GM23248 (cell line): ENCODE data around the gene SND1. TPM values are rescaled to one million over a fixed set of nuclear protein-coding genes. Genes with fewer than 3 reads are reported as not detected.

Experiments
- DNase-seq: peaks from one replicate; pipeline ENCODE4 v3.0.0-alpha.2; 2015
- H2AFZ ChIP-seq: fragments of 200-600 bp; sonication (generic); 2 replicates; pipeline ENCODE4 v1.6.1; 2016; ENCODE audit warnings: antibody characterized with exemption
- H3F3A ChIP-seq: fragments of 200-600 bp; sonication (generic); 2 replicates; pipeline ENCODE4 v1.6.1; 2016; ENCODE audit warnings: mild to moderate bottlenecking, antibody characterized with exemption, mixed run types; ENCODE audit not compliant: insufficient read depth
- H3K27ac ChIP-seq: fragments of 200-600 bp; sonication (generic); 2 replicates; pipeline ENCODE4 v1.5.1; 2016; ENCODE audit warnings: mild to moderate bottlenecking
- H3K27me3 ChIP-seq: fragments of 200-600 bp; sonication (generic); replicated peaks from 2 replicates; pipeline ENCODE4 v1.6.1; 2016; ENCODE audit warnings: mild to moderate bottlenecking; ENCODE audit not compliant: insufficient read depth
- H3K36me3 ChIP-seq: fragments of 200-600 bp; sonication (generic); 2 replicates; pipeline ENCODE4 v1.6.1; 2016; ENCODE audit warnings: low read depth, mild to moderate bottlenecking
- H3K4me1 ChIP-seq: fragments of 200-600 bp; sonication (generic); 2 replicates; pipeline ENCODE4 v1.6.1; 2016; ENCODE audit warnings: mild to moderate bottlenecking; ENCODE audit not compliant: insufficient read depth
- H3K4me2 ChIP-seq: fragments of 200-600 bp; sonication (generic); one replicate; pipeline ENCODE4 v1.6.1; 2016; ENCODE audit warnings: mild to moderate bottlenecking; ENCODE audit not compliant: unreplicated experiment
- H3K4me3 ChIP-seq: fragments of 200-600 bp; sonication (generic); 2 replicates; pipeline ENCODE4 v1.5.1; 2016; ENCODE audit warnings: mild to moderate bottlenecking
- H3K79me2 ChIP-seq: fragments of 200-600 bp; sonication (generic); 2 replicates; pipeline ENCODE4 v1.6.1; 2016; ENCODE audit warnings: mild to moderate bottlenecking; ENCODE audit not compliant: insufficient read depth
- H3K9ac ChIP-seq: fragments of 200-600 bp; sonication (generic); 2 replicates; pipeline ENCODE4 v1.6.1; 2016; ENCODE audit warnings: mild to moderate bottlenecking
- H3K9me2 ChIP-seq: fragments of 200-600 bp; sonication (generic); 2 replicates; pipeline ENCODE4 v1.6.1; 2016; ENCODE audit warnings: mixed run types, mild to moderate bottlenecking, moderate library complexity; ENCODE audit not compliant: insufficient read depth
- H3K9me3 ChIP-seq: fragments of 200-600 bp; sonication (generic); one replicate; pipeline ENCODE4 v1.6.1; 2017; ENCODE audit warnings: low read depth
- H4K20me1 ChIP-seq: fragments of 200-600 bp; sonication (generic); 2 replicates; pipeline ENCODE4 v1.6.0; 2016; ENCODE audit not compliant: insufficient read depth
- EZH2 ChIP-seq: fragments of 200-600 bp; sonication (generic); IDR thresholded peaks from 2 replicates; pipeline ENCODE4 v1.6.1; 2018; ENCODE audit warnings: antibody characterized with exemption, mild to moderate bottlenecking; ENCODE audit not compliant: insufficient read depth, poor library complexity, severe bottlenecking
- EZH2phosphoT487 ChIP-seq: fragments of 200-600 bp; sonication (generic); IDR thresholded peaks from 2 replicates; pipeline ENCODE4 v1.6.1; 2018; ENCODE audit warnings: antibody characterized with exemption, moderate library complexity, mild to moderate bottlenecking, low read depth; ENCODE audit not compliant: insufficient read depth
- WGBS, 2 experiments: methylation state at CpG; one replicate each; pipeline ENCODE4 v1.1.6; 2015 to 2017; ENCODE audit warnings: low lambda C conversion rate in 2 of 2, low coverage in 1 of 2; ENCODE audit errors: missing lambda C conversion rate in 2 of 2; 5-methylcytosine and 5-hydroxymethylcytosine counted together
- in situ Hi-C: fragments of 300-500 bp; cut with MboI; formaldehyde crosslinking; loops from 2 replicates; pipeline ENCODE4 v1.15.0; 2020
- polyA plus RNA-seq: library from polyadenylated mRNA; unstranded; fragments of >200 nt; fragmentation: Nextera tagmentation; extraction: Ambion mirVana; gene quantifications from 2 replicates; pipeline ENCODE4 v1.2.1, GENCODE V29; 2016
- total RNA-seq: library from RNA; depleted of rRNA; stranded (reverse); fragments of >200 nt; shearing (Covaris generic); gene quantifications from 2 replicates; pipeline ENCODE4 v1.2.3, GENCODE V29; 2014

SND1 gene
- total and polyA plus RNA-seq, 2 experiments from 2014 or later = 128 to 184 TPM

DNA sequence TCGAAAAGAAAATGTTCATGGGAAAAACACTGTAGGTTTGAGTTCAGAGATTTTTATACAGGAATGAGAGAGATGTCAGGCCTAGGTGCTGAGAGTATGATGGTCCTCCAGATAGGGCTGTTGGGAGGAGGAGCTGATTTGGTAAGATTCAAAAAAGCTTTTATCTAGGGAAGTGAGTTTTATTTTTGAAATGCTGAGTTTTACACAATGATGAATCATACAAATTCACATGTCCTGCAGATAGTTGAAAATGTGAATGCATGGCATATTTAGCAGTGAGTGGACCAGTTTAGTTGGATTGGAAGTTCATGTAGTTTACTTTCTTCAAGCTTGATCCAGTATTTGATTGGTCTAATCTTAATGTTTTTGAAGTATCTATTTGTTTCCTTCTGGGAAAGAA, 224.4 kb downstream of the SND1 start:
- Histone ChIP-seq H3K79me2 (peaks cover 90% of the 10 kb centered on the region), H3K27me3 (no peaks in the 10 kb centered on the region), H3K9ac (0 out of 2 replicates have a peak overlapping the region, but pooled peaks have one; percentile 12), H3K27ac (peak overlapping the region; percentile 71), H3K4me2 (peak overlapping the region; percentile 49), H3K4me3 (no peak overlapping the region), H3K36me3 (no peaks in the 10 kb centered on the region), H3K4me1 (peaks cover 36% of the 10 kb centered on the region), H3K9me3 (no peaks in the 10 kb centered on the region), H4K20me1 (no peaks in the 10 kb centered on the region), H2AFZ (no peak overlapping the region), H3K9me2 (no peaks in the 10 kb centered on the region), H3F3A (peaks cover 41% of the 10 kb centered on the region)
- no peak for TF ChIP-seq EZH2phosphoT487
- TF ChIP-seq EZH2 = no peak
- DNase-seq = peak; percentile 80
- in situ Hi-C loops = no loop called here
- WGBS, 2 experiments = 42 to 56% methylated on average over 1 of the region's 1 CpG

DNA sequence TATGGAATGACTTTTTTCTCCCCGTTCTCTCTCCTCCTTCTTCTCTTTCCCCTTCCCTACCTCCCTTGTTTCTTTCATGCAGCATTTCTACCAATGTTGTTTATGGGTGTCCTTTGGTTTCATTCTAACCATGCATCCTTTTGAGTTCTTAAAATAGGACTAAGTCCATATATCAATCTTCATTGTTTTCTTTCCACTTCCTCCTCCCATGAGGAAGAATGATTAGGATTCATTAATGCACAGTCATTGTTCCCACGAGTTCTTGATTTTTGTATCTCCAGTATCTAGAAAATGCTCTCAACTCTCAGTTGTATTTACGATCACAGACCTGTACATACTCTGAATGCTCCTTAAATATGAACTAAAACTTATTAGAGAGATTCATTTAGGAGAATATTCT, 226.0 kb downstream of the SND1 start:
- Histone ChIP-seq H3K27me3 (no peaks in the 10 kb centered on the region), H3F3A (peaks cover 41% of the 10 kb centered on the region), H3K9me3 (no peaks in the 10 kb centered on the region), H3K4me3 (no peak overlapping the region), H3K79me2 (peaks cover 88% of the 10 kb centered on the region), H3K4me2 (no peak overlapping the region), H3K9ac (no peak overlapping the region), H3K27ac (no peak overlapping the region), H3K4me1 (peaks cover 36% of the 10 kb centered on the region), H2AFZ (no peak overlapping the region), H3K36me3 (no peaks in the 10 kb centered on the region), H3K9me2 (no peaks in the 10 kb centered on the region), H4K20me1 (no peaks in the 10 kb centered on the region)
- no peak for DNase-seq
- no peak for TF ChIP-seq EZH2
- TF ChIP-seq EZH2phosphoT487 = no peak
- WGBS, 2 experiments = 93 to 95% methylated on average over 3 of the region's 3 CpGs
- in situ Hi-C loops = no loop called here

DNA sequence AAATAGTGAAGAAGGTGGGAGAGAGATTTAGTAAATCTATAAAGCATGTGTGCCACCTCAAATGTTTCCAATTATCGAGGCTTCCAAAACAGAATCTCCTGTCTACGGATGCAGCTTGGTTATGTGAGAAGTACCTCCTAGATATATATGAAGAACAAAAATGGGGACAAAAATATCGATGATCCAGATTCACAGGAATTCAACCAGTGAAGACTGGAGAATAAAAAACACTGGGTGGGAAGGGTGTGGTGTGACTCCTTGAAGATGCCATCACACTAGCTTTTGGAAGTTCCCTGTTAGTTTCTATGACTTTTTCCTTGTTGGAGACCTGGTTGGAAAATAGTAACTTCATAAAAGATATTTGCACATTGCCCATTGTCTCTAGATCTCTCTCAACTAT, 226.8 kb downstream of the SND1 start:
- H3K27ac ChIP-seq = no peak overlapping the region
- no peaks in the 10 kb centered on the region for H3K9me3 ChIP-seq
- in situ Hi-C loops = no loop called here
- no peaks in the 10 kb centered on the region for H3K36me3 ChIP-seq
- H3K9me2 ChIP-seq = no peaks in the 10 kb centered on the region
- H3F3A ChIP-seq = peaks cover 41% of the 10 kb centered on the region
- no peak for DNase-seq
- peaks cover 88% of the 10 kb centered on the region for H3K79me2 ChIP-seq
- peaks cover 36% of the 10 kb centered on the region for H3K4me1 ChIP-seq
- no peak for TF ChIP-seq EZH2phosphoT487
- TF ChIP-seq EZH2 = no peak
- no peak overlapping the region for H2AFZ ChIP-seq
- no peak overlapping the region for H3K9ac ChIP-seq
- H3K4me2 ChIP-seq = no peak overlapping the region
- no peak overlapping the region for H3K4me3 ChIP-seq
- 81 to 88% methylated on average over 3 of the region's 3 CpGs for WGBS, 2 experiments
- H4K20me1 ChIP-seq = no peaks in the 10 kb centered on the region
- no peaks in the 10 kb centered on the region for H3K27me3 ChIP-seq

DNA sequence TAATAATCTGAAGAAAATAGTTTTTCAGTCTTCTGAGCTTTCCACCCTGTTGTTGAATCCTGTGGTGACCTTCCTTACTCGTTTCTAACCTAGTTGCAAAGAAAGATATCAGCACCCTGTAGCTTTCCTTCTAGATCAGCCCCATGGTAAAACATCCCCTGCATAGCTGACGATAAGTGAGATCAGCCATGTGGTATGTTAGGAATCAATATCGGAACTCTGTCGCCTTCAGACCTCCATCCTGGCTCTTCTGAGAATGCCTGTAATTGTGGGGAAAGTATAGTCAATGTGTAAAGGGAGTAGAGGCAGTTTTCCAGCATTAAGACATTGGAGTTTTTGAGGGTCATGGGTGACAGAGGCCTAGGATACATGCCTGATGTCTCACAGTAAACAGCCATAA, 227.4 kb downstream of the SND1 start:
- H3K4me2 ChIP-seq = no peak overlapping the region
- peaks cover 35% of the 10 kb centered on the region for H3F3A ChIP-seq
- no peaks in the 10 kb centered on the region for H3K9me3 ChIP-seq
- no peaks in the 10 kb centered on the region for H4K20me1 ChIP-seq
- peaks cover 35% of the 10 kb centered on the region for H3K4me1 ChIP-seq
- H3K27ac ChIP-seq = no peak overlapping the region
- H2AFZ ChIP-seq = no peak overlapping the region
- DNase-seq = no peak
- H3K27me3 ChIP-seq = no peaks in the 10 kb centered on the region
- H3K36me3 ChIP-seq = no peaks in the 10 kb centered on the region
- no peak overlapping the region for H3K4me3 ChIP-seq
- no peak for TF ChIP-seq EZH2phosphoT487
- TF ChIP-seq EZH2 = no peak
- in situ Hi-C loops = no loop called here
- H3K79me2 ChIP-seq = peaks cover 88% of the 10 kb centered on the region
- H3K9me2 ChIP-seq = no peaks in the 10 kb centered on the region
- H3K9ac ChIP-seq = no peak overlapping the region
- 99% methylated on average over 4 of the region's 4 CpGs for WGBS, 2 experiments

DNA sequence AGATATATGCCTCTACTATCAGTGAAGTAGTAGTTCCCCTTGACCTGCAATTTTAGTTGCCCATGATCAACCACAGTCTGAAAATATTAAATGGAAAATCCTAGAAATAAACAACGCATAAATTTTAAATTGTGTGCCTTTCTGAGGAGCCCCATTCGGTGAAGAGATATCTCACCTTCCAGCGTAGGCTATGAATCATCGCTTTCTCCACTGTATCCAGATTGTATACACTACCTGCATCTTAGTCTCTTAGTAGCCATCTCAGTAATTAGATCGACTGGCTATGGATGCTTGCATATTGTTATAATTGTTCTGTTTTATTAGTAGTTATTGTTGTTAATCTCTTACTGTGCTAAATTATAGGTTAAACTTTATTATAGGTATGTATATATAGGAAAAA, 227.9 kb downstream of the SND1 start:
- Histone ChIP-seq H3K79me2 (peaks cover 91% of the 10 kb centered on the region), H3K27me3 (no peaks in the 10 kb centered on the region), H3K9me3 (no peaks in the 10 kb centered on the region), H3K36me3 (no peaks in the 10 kb centered on the region), H3K4me3 (no peak overlapping the region), H3K4me1 (peaks cover 35% of the 10 kb centered on the region), H3K9ac (no peak overlapping the region), H3F3A (peaks cover 33% of the 10 kb centered on the region), H3K4me2 (no peak overlapping the region), H3K9me2 (no peaks in the 10 kb centered on the region), H4K20me1 (no peaks in the 10 kb centered on the region), H3K27ac (no peak overlapping the region), H2AFZ (no peak overlapping the region)
- 97 to 99% methylated on average over 5 of the region's 5 CpGs for WGBS, 2 experiments
- in situ Hi-C loops = no loop called here
- TF ChIP-seq EZH2 (no peak), EZH2phosphoT487 (no peak)
- no peak for DNase-seq
